Measurements from ENCODE around the gene RXRA.

The RXRA gene

GRCh38 chr9:134408939-134409737, 82.9 kb downstream of the RXRA start:
- no peak for TF ChIP-seq CTCF (IDR thresholded peaks at IDR 0.05; ENCODE audit: borderline replicate concordance, control extremely low read depth, extremely low read depth, insufficient read depth, missing control alignments)
- no peak for DNase-seq (ENCODE audit: low spot score)
- in situ Hi-C loops (cut with MboI; ENCODE audit: low sequenced_read_pairs, unreplicated experiment) = no loop called here

GRCh38 chr9:134410071-134410834, 84.0 kb downstream of the RXRA start:
- TF ChIP-seq CTCF (IDR thresholded peaks at IDR 0.05; ENCODE audit: borderline replicate concordance, control extremely low read depth, extremely low read depth, insufficient read depth, missing control alignments) = no peak
- no peak for DNase-seq (ENCODE audit: low spot score)
- in situ Hi-C loops (cut with MboI; ENCODE audit: low sequenced_read_pairs, unreplicated experiment) = no loop called here

GRCh38 chr9:134410835-134411217, 84.6 kb downstream of the RXRA start:
- TF ChIP-seq CTCF (IDR thresholded peaks at IDR 0.05; ENCODE audit: borderline replicate concordance, control extremely low read depth, extremely low read depth, insufficient read depth, missing control alignments) = no peak
- in situ Hi-C loops (cut with MboI; ENCODE audit: low sequenced_read_pairs, unreplicated experiment) = no loop called here
- DNase-seq (ENCODE audit: low spot score) = no peak

GRCh38 chr9:134411440-134412297, 85.4 kb downstream of the RXRA start:
- in situ Hi-C loops (cut with MboI; ENCODE audit: low sequenced_read_pairs, unreplicated experiment) = no loop called here
- no peak for DNase-seq (ENCODE audit: low spot score)
- TF ChIP-seq CTCF (IDR thresholded peaks at IDR 0.05; ENCODE audit: borderline replicate concordance, control extremely low read depth, extremely low read depth, insufficient read depth, missing control alignments) = no peak

GRCh38 chr9:134412298-134412711, 86.0 kb downstream of the RXRA start:
- TF ChIP-seq CTCF (IDR thresholded peaks at IDR 0.05; ENCODE audit: borderline replicate concordance, control extremely low read depth, extremely low read depth, insufficient read depth, missing control alignments) = no peak
- in situ Hi-C loops (cut with MboI; ENCODE audit: low sequenced_read_pairs, unreplicated experiment) = no loop called here
- DNase-seq (ENCODE audit: low spot score) = no peak

- TF ChIP-seq CTCF (IDR thresholded peaks at IDR 0.05; ENCODE audit: borderline replicate concordance, control extremely low read depth, extremely low read depth, insufficient read depth, missing control alignments) = no peak
- DNase-seq (ENCODE audit: low spot score) = no peak
- in situ Hi-C loops (cut with MboI; ENCODE audit: low sequenced_read_pairs, unreplicated experiment) = no loop called here
Observed at GRCh38 chr9:134413112-134413715, 87.0 kb downstream of the RXRA start.
